ENCODE results near the gene JARID2.
A peak's percentile ranks its signal among the peaks of the same experiment; 100 is the strongest.

JARID2 gene

DNA sequence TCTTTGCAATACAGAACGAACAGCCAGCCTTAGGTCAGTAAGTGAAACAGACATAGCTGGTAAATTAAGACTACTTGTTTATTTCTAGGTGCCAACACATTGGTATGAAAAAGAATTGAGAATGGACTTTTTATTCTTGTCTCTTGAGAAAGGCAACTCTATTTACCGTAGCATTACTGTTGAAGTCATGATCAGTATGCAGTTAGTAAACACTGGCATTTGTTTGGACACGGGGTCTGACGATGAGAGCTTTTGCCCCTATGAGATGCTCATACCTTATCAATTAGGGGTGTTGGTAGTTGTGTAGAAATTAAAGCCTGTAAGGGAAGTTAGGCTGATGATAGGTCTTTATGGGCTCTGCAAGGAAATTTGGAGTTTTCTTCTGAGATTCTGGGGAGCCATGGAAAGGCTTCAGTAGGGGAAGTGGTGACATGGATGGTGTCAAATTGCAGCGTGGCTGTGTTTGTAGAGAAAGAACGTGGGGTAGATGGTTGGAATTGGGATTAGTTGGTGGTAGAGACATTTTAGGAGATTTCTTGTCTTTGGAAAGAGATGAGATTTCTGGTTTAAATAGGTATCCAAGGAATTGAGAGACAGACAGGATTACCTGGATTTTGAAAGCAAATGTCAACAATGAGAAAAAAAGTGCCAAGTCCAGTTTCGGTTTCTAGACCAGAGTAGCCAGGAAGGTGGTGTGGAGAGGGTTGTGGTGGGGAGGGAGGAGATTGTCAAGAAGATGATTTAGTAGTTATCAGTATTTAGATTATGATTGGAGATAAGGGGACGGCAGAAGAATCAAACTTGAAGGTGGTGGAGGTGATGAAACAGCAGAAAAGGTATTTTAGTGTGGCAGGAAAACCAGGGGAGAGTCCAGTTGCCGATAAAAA, 116.6 kb downstream of the JARID2 start:
- no peak overlapping the region for H3K4me3 ChIP-seq (ENCODE audit: low read depth, low read length)
- no peak for DNase-seq (ENCODE audit: low read depth)
- TF ChIP-seq, protein P1, sequence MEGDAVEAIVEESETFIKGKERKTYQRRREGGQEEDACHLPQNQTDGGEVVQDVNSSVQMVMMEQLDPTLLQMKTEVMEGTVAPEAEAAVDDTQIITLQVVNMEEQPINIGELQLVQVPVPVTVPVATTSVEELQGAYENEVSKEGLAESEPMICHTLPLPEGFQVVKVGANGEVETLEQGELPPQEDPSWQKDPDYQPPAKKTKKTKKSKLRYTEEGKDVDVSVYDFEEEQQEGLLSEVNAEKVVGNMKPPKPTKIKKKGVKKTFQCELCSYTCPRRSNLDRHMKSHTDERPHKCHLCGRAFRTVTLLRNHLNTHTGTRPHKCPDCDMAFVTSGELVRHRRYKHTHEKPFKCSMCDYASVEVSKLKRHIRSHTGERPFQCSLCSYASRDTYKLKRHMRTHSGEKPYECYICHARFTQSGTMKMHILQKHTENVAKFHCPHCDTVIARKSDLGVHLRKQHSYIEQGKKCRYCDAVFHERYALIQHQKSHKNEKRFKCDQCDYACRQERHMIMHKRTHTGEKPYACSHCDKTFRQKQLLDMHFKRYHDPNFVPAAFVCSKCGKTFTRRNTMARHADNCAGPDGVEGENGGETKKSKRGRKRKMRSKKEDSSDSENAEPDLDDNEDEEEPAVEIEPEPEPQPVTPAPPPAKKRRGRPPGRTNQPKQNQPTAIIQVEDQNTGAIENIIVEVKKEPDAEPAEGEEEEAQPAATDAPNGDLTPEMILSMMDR (conservative IDR thresholded peaks at IDR 0.05; ENCODE audit: low read depth, low read length) = no peak

DNA sequence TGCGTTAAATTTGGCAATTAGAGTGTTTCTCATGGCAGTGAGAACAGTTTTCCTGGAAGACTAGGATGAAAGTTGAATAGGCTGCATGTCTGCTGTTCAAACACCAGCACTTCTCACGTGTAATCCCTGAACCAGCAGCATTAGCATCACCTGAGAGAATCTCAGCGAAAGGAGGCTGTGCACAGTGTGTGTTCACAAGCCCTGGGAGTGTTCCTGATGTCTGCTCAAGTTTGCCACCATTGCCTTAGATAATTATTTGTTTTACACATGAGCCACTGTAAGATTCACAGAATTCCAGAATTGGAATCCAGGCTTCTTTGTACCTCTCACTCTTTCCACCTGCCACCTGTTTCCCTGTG, 117.3 kb downstream of the JARID2 start:
- no peak for DNase-seq (ENCODE audit: low read depth)
- H3K4me3 ChIP-seq (ENCODE audit: low read depth, low read length) = no peak overlapping the region
- TF ChIP-seq, protein P1 (conservative IDR thresholded peaks at IDR 0.05; ENCODE audit: low read depth, low read length) = no peak

DNA sequence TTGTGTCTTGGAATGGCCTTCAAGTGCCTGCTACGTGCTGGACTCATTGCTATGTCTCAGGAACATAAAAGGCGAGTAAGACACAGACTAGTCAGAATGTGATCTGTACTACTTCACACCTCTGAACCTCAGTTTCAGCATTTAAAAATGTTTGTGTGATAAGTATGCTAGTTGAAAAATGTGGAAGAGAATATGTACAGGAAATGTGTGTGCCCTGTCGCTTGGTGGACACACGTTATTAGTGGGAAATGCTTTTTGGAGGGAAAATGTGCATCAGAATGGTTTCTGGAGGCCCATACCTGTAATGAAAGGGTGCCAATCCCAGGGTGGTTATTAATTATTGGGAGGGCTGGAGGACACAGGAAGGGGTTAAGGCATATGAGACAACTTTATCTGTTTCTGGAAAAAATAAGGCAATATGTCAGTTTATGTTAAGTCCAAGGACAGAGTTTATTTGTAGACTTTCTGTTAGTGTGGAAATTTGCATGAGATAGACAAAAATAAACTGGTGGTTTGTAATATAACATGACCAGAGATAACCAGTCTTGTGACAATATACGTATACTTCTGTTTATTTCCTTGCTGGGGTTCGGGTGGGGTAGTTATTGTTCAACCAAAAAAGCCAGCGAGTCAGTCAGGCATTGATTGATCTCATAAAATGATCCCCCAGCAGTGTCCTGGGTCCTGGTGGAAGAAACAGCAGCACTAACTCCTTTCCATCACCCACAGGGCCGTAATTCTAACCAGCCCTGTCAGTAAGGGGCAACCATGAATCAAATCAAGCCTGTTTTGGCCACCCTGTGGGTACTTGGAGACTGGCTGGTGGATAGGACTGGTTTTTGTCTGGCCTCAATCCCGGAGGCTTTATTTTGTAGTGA, 117.9 kb downstream of the JARID2 start:
- DNase-seq (ENCODE audit: low read depth) = no peak
- H3K4me3 ChIP-seq (ENCODE audit: low read depth, low read length) = no peak overlapping the region
- TF ChIP-seq, protein P1 (conservative IDR thresholded peaks at IDR 0.05; ENCODE audit: low read depth, low read length) = no peak

- H3K4me3 ChIP-seq (ENCODE audit: low read depth, low read length) = no peak overlapping the region
- TF ChIP-seq, protein P1 (conservative IDR thresholded peaks at IDR 0.05; ENCODE audit: low read depth, low read length) = no peak
- DNase-seq (ENCODE audit: low read depth) = no peak
Measured at GRCh38 chr6:15364401-15365037, 118.7 kb downstream of the JARID2 start.

DNA sequence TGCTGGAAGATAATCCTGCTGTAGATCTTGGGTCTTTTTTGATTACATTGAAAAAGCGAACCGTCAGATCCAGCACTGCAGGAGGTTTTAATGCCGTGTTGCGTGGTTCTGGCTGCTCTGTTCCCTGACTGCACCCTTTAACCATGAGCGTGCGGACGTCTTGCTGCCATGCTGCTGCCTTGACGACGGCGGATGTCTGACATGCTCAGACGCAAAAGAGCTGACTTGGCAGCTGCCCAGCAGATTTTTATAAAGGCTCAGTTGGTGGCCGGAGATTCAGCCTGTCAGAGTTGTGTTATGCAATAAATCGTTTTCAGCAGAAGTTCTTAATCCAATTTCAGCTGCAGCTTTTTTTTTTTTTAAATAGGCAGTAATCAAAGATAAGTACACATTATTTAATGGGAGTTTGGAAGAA, 119.4 kb downstream of the JARID2 start:
- H3K4me3 ChIP-seq (ENCODE audit: low read depth, low read length) = peak overlapping the region; percentile 18
- peak; percentile 93 for DNase-seq (ENCODE audit: low read depth)
- TF ChIP-seq, protein P1 (conservative IDR thresholded peaks at IDR 0.05; ENCODE audit: low read depth, low read length) = no peak

DNA sequence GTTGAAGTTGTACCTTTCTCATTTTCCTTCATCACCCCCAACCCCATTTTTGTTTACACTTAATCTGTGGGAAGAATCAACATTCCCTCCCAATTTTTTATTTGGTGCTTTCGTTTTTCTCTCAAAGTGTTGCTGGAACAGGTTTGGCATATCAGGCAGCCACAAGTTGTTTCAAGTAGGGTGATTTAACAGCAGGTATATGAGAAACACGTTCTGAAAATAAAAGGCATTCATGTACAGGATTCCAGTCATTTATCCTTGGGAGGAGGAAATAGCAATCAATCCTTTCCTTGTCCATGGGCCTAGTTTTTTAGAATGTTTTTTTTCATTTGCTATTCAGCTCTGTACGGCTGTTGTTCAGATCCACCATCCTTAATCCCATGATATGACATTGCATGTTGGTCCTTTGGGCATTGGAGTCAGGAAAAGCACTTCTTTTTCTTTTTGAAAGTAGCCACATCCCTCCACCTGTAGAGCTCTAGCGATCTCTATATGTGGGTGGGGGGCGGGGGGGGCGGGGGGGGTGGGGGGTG, 120.2 kb downstream of the JARID2 start:
- no peak for DNase-seq (ENCODE audit: low read depth)
- TF ChIP-seq, protein P1 (conservative IDR thresholded peaks at IDR 0.05; ENCODE audit: low read depth, low read length) = no peak
- H3K4me3 ChIP-seq (ENCODE audit: low read depth, low read length) = no peak overlapping the region
